Measurements from ENCODE around the gene ADCYAP1.
"Not testable (repeated sequence)": the region's sequence is repeated elsewhere in the genome, so short reads cannot be mapped to it uniquely, and the experiment has no call there.

Gene ADCYAP1
- 0 reads per million in 2 donors for total RNA-seq

GRCh38 chr18:904218-905090, at the start of gene ADCYAP1:
ADCYAP1 (plus strand) TSS chr18:904871; CDS start chr18:905387, 516 bp downstream.
- DNase-seq, result no peak

DNA sequence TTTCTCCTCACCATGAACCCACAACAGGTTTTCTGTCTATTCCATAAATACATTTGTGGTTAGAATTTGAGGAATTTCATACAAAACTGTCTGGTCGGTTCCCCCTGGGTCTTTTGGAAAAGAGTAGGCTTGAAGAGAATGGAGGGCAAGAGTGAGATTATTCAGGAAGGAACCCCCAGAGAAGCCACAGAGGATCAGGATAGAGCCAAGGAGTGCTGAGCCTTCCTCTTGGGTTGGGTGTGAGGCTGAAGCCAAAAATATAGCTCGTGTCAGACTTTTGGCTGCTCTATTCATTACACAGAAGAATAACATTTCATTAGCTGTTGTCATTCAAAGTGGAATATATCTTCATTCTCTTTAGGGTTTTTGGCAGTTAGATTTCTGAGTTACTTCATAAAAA, 46.7 kb upstream of the ADCYAP1 start:
- no peak for DNase-seq

GRCh38 chr18:864872-865273, 39.8 kb upstream of the ADCYAP1 start:
- peak; percentile 43 for DNase-seq

- DNase-seq, result no peak
Measured at GRCh38 chr18:867257-867656, 37.4 kb upstream of the ADCYAP1 start.

DNA sequence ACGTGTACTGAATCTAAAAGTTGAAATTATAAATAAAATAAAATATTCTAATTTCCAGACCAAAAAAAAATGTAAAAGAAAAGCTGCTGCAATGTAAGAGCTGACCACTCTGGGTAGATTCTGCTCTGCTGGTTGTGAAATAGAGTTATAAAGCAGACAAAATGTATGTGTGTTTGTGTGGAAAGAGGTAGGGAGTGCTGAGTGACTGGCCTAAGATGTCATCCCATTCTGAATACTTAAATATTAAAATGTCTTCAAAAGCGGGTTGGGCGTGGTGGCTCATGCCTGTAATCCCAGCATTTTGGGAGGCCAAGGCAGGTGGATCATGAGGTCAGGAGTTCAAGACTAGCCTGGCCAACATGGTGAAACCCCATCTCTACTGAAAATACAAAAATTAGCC, 31.2 kb upstream of the ADCYAP1 start:
- DNase-seq, result not testable (repeated sequence)

- DNase-seq, result no peak
Measured at GRCh38 chr18:875912-876311, 28.8 kb upstream of the ADCYAP1 start.

DNA sequence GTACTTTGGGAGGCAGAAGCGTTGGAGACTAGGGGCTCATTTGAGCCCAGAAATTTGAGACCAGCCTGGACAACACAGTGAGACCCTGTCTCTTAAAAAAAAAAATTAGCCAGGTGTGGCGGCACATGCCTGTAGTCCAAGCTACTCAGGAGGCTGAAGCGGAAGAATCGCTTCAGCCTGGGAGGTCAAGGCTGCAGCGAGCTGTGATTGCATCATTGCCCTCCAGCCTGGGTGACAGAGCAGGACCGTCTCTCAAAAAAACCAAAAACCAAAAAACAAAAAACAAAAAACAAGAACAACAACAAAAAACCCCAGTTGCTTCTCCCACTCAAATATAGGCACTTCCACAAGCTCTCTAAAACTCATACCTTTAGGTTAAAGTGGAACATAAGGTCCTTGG, 27.4 kb upstream of the ADCYAP1 start:
- DNase-seq, result no peak

DNA sequence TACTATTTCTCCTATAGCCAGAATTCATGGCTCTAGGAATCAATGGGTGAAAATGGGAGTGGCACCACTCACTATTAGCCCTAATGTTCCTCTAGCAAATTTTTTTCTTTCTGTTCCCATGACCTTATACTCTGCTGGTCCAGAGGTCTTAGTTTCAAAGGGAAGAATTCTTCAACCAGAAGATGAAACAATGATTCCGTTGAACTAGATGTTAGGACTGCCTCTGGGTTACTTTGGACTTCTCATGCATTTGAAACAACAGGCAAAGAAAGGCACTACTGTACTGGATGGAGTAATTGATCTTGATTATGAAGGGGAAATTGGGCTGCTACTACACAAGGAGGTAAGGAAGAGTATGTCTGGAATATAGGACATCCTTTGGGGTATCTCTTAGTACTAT, 18.6 kb upstream of the ADCYAP1 start:
- DNase-seq, result no peak

GRCh38 chr18:887716-888115, 17.0 kb upstream of the ADCYAP1 start:
- no peak for DNase-seq

DNA sequence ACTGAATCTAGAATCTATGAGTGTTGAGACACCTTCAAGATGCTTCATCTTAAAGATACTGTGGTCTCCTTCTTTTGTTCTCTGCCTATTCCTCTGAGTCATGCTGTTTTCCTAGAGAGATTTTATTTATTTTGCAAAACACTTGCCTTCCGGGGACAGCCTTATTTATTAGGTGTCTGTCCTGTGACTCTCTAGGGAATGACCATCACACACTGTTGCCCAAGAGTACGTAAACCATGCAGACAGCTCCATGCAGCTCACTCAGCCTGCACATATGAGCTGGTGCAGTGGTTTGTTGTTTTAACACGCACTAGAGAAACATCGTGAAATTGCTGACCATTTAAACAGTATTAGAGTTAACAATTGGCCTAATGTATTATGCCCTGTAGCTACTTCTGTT, 12.4 kb upstream of the ADCYAP1 start:
- DNase-seq, result no peak

DNA sequence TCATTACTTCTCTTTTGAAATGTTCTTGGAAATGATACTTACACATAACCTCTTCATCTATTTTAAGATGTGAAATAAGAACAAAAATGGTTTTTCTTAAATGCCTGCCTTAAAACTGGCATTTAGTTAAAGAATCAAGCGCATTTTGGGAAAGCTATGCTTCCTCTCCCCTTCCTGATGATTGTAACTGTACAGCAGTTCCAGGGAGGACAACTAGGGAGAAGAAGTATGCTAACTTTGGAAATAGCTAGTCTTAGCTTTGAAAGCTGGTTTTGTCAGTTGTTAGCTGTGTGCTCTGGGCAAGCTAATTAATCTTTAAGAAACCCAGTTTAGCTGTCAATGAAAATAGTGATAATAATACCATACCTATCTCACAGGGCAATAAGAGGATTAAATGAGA, 8.4 kb upstream of the ADCYAP1 start:
- DNase-seq, result no peak

- DNase-seq, result no peak
Measured at GRCh38 chr18:901761-902160, 2.9 kb upstream of the ADCYAP1 start.

DNA sequence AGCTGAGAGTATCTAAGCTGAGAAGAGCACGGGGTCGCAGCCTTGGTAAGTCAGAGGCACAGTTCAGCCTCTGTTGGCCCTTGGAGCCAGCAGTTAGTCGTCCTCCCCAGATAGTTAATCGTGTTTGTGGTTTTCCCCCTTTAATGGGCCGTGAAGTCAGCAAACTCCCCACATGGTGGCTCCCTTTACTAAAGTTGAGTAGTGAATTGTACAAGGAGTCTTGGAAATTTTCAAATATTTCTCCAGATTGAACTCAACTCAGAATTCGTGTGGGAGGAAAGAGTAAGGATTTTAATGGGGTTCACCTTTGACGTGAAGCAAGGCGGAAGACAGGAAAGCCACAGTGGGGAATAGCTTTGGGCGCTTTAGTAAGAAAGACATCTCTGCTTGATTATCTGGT, 2.4 kb upstream of the ADCYAP1 start:
- DNase-seq, result no peak

- peak; percentile 12 for DNase-seq
Measured at GRCh38 chr18:903701-904100, 970 bp upstream of the ADCYAP1 start.

DNA sequence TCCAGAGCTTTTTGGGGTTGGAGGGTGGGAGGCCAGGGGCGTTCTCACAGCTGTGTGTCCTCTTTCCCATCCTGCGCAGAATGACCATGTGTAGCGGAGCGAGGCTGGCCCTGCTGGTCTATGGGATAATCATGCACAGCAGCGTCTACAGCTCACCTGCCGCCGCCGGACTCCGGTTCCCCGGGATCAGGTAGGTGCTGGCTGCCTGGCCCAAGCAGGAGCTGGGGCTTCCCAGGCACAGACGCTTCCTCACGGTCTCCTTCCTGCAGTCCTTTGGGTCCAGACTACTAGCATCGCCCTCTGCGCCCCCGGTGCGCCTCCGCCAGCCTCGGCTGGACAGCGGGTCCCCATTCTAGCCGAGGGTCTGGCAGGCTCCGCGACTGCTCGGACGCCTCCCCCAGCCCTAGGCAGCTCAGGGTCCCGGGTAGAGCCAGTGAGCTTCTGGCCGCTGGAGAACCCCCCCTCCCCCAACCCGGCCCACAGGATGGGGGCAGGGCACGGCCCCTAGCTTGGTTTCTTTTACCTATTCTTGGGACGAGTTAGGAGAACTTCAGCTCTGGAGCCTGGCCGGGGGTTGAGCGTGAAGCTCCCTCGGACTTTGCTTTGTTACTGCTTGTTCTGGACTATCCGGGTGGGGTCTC, 756 bp downstream of the ADCYAP1 start:
- no peak for DNase-seq

DNA sequence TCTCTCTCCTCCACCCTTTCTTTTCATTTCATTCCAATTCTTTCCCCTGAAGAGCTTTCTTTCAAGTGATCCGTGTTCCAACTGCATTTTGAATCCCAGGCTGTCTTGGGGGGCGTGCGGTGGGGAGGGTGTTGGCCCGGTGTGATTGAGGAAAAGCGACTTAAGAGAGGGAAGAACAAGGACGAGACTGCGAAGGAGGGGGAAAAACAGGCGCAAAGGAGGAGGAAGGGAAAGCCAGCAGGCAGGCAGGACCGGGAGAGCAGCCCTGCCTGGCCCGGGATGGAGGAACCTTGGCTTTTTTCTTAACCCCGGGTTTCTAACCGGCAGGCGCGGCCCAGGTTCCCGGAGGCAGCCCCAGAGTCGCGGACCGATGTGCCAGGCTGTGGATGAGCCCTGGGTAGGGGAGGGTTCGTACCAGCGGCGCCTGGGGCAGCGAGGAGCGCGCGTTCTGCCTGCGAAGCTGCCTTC, 1.3 kb downstream of the ADCYAP1 start:
- no peak for DNase-seq

GRCh38 chr18:906416-907114, 1.9 kb downstream of the ADCYAP1 start:
- DNase-seq, result no peak

DNA sequence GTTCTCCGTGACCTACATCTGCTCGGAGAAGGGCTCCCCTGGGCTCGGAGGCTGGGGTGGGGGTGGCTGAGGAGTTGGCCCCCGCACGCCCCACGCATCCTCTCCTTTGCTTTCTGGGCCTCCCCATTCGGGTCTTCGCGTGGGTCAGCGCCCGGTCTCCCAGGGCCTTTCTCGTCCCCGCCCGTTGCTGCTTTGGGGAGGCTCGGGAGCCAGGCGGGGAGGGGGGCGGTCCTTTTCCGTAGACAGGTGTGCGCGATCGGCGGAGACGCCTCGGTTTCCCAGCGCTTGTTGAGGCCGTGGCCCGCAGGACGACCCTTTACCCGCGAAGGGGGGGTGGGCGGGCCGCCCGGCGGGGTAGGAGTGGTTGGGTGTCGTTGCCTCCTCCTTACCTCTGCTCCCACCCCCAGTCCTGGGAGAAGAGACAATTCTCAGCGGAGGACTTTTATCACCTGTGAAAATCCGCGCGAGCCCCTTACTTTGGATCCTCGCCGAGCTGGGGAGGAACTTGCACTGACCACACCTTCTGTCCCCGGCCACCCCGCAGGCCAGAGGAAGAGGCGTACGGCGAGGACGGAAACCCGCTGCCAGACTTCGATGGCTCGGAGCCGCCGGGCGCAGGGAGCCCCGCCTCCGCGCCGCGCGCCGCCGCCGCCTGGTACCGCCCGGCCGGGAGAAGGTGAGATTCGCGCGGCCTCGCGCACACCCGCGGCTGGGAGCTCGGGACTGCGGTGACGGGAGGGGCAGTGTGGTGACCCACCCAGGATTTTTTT, 2.6 kb downstream of the ADCYAP1 start:
- no peak for DNase-seq

- no peak for DNase-seq
Measured at GRCh38 chr18:907885-908757, 3.5 kb downstream of the ADCYAP1 start.

DNA sequence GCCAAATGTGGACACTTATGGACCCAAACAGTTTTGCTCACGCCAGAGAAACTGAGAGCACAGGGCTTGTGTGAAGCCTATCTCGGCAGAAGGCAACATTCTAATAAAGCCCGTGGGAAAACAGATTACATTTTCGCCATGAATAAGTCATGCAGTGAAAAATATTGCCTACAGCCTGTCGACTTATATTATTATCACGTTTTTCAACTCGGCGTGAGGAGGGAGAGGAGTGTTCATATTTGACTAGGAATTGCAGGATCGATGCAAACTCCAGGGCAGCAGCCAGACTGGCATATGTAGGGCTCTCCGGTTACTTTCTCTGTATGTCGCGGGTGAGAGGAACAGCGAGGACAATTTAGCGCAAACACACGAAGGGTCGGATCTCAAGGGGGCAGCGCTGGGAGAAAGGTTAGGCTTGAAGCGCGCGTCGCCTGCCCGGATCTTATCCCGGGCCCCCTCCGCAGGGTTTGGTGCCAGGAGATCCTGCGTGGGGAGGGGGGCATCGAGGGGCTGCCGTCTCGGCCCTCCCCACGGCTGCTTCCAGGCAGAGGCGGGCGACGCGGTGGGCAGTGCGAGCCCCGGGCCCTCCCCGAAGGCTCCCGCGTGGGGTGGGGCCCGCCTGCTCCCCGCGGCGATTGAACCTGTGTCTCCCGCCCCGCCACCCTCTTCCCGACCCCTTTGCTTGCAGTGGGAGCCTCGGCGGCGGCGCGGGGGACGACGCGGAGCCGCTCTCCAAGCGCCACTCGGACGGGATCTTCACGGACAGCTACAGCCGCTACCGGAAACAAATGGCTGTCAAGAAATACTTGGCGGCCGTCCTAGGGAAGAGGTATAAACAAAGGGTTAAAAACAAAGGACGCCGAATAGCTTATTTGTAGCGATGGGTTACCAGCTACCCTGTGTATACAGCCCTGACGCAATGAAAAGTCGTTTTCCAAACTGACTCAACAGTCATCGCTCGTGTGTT, 4.4 kb downstream of the ADCYAP1 start:
- DNase-seq, result no peak
